ENCODE measurements around the gene RAB11FIP4.
A peak's percentile ranks its signal among the peaks of the same experiment; 100 is the strongest.

Gene RAB11FIP4

GRCh38 chr17:31488264-31488981 is 96.9 kb downstream of the RAB11FIP4 start:
- DNase-seq, result peak; percentile 52

GRCh38 chr17:31488982-31489294 is 97.5 kb downstream of the RAB11FIP4 start:
- no peak for DNase-seq

- DNase-seq, result no peak
Observed at GRCh38 chr17:31489295-31490018, 98.0 kb downstream of the RAB11FIP4 start.

GRCh38 chr17:31490019-31490650 is 98.7 kb downstream of the RAB11FIP4 start:
- no peak for DNase-seq

GRCh38 chr17:31490671-31491375 is 99.3 kb downstream of the RAB11FIP4 start:
- DNase-seq, result no peak

- no peak for DNase-seq
Observed at GRCh38 chr17:31491376-31492131, 100.1 kb downstream of the RAB11FIP4 start.

GRCh38 chr17:31492206-31492605 is 100.7 kb downstream of the RAB11FIP4 start:
- no peak for DNase-seq

- peak; percentile 63 for DNase-seq
Observed at GRCh38 chr17:31492880-31493655, 101.6 kb downstream of the RAB11FIP4 start.

- DNase-seq, result no peak
Observed at GRCh38 chr17:31493656-31494155, 102.2 kb downstream of the RAB11FIP4 start.

- DNase-seq, result peak; percentile 54
Observed at GRCh38 chr17:31494259-31495021, 103.0 kb downstream of the RAB11FIP4 start.

GRCh38 chr17:31495022-31495885 is 103.8 kb downstream of the RAB11FIP4 start:
- no peak for DNase-seq

- DNase-seq, result no peak
Observed at GRCh38 chr17:31496097-31496496, 104.6 kb downstream of the RAB11FIP4 start.

GRCh38 chr17:31496601-31497000 is 105.1 kb downstream of the RAB11FIP4 start:
- DNase-seq, result no peak

GRCh38 chr17:31497431-31497830 is 106.0 kb downstream of the RAB11FIP4 start:
- no peak for DNase-seq

GRCh38 chr17:31497994-31498826 is 106.7 kb downstream of the RAB11FIP4 start:
- DNase-seq, result no peak

GRCh38 chr17:31499771-31500554 is 108.5 kb downstream of the RAB11FIP4 start:
- DNase-seq, result no peak

- no peak for DNase-seq
Observed at GRCh38 chr17:31506517-31506916, 115.0 kb downstream of the RAB11FIP4 start.

Measured in activated T-cell treated with anti-CD3 and anti-CD28 coated beads, Interleukin-2, amount 50 U/mL, for 1 hour (primary cell).